PC-9 (cell line): ENCODE data around the gene TLR8.

Experiments used
- EZH2 ChIP-seq: fragments of 200-600 bp; sonication (generic); IDR thresholded peaks from 2 replicates; pipeline ENCODE4 v1.8.0; 2017; ENCODE audit warnings: antibody characterized with exemption, low read depth
- TF ChIP-seq, protein P1 (sequence below): fragments of 200-600 bp; sonication (generic); conservative IDR thresholded peaks from 2 replicates; pipeline ENCODE4 v1.6.1; 2017; ENCODE audit warnings: mixed run types, antibody characterized with exemption, mild to moderate bottlenecking, moderate library complexity

DNA sequence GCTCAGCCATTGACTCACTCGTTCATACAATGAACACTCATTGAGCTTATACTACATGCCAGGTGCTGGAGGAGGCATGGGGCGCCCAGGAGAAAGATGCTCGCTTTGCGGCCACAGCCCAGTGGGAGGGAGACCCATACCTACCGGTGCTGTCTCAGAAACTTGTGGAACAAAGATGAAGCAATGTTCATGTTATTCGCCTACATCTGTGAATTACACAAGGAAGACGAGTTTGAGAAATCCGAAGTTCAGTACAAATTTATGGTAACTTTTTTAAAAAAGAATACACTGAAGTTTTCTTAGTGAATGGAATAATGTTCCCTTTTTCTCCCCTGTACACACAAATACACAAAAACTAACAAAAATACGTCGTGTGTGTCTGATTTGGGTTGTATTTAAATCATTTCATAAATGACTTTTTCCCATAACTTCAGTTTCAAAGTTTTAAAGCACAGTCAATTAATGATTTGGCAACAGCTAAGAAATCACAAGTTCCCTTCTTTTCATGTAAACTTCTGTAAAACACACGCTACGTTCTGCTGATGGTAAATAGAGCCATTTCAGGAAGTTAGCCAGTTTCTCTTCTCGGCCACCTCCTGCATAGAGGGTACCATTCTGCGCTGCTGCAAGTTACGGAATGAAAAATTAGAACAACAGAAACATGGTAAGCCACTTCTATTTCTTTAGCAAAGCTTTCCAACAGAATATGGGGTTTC, at the start of gene TLR8:
- TF ChIP-seq, protein P1, sequence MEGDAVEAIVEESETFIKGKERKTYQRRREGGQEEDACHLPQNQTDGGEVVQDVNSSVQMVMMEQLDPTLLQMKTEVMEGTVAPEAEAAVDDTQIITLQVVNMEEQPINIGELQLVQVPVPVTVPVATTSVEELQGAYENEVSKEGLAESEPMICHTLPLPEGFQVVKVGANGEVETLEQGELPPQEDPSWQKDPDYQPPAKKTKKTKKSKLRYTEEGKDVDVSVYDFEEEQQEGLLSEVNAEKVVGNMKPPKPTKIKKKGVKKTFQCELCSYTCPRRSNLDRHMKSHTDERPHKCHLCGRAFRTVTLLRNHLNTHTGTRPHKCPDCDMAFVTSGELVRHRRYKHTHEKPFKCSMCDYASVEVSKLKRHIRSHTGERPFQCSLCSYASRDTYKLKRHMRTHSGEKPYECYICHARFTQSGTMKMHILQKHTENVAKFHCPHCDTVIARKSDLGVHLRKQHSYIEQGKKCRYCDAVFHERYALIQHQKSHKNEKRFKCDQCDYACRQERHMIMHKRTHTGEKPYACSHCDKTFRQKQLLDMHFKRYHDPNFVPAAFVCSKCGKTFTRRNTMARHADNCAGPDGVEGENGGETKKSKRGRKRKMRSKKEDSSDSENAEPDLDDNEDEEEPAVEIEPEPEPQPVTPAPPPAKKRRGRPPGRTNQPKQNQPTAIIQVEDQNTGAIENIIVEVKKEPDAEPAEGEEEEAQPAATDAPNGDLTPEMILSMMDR: no peak
- TF ChIP-seq EZH2: no peak
